HG03565 (cell line): ENCODE results near the gene PNKD.
"Not testable (repeated sequence)": the region's sequence is repeated elsewhere in the genome, so short reads cannot be mapped to it uniquely, and the experiment has no call there.

ENCODE experiments used
- ATAC-seq: cut with Tn5 transposase; IDR thresholded peaks from one replicate; pipeline ENCODE4 v1.9.1; 2021; ENCODE audit warnings: mild to moderate bottlenecking, moderate library complexity; ENCODE audit not compliant: unreplicated experiment

Gene PNKD

GRCh38 chr2:218291318-218292047 lies 21.2 kb downstream of the PNKD start:
- no peak for ATAC-seq

GRCh38 chr2:218292048-218293014 lies 22.0 kb downstream of the PNKD start, which contains the start of gene TMBIM1:
TMBIM1 (minus strand) TSS chr2:218292503; CDS start chr2:218282141, 10,362 bp downstream.
- peak; percentile 67 for ATAC-seq

GRCh38 chr2:218293715-218294429 lies 23.6 kb downstream of the PNKD start:
- no peak for ATAC-seq

GRCh38 chr2:218294430-218295022 lies 24.2 kb downstream of the PNKD start:
- no peak for ATAC-seq

- ATAC-seq: no peak
Measured at GRCh38 chr2:218295029-218295428, 24.7 kb downstream of the PNKD start.

GRCh38 chr2:218296200-218296599 lies 25.9 kb downstream of the PNKD start:
- no peak for ATAC-seq

GRCh38 chr2:218296847-218297246 lies 26.5 kb downstream of the PNKD start:
- no peak for ATAC-seq

GRCh38 chr2:218298314-218298875 lies 28.1 kb downstream of the PNKD start:
- ATAC-seq: no peak

- ATAC-seq: no peak
Measured at GRCh38 chr2:218300141-218300540, 29.8 kb downstream of the PNKD start.

GRCh38 chr2:218301176-218301819 lies 31.0 kb downstream of the PNKD start:
- peak; percentile 72 for ATAC-seq

- no peak for ATAC-seq
Measured at GRCh38 chr2:218305383-218305782, 35.1 kb downstream of the PNKD start.

- no peak for ATAC-seq
Measured at GRCh38 chr2:218306184-218306920, 36.0 kb downstream of the PNKD start.

GRCh38 chr2:218307415-218308090 lies 37.2 kb downstream of the PNKD start:
- no peak for ATAC-seq

GRCh38 chr2:218310853-218311540 lies 40.7 kb downstream of the PNKD start:
- no peak for ATAC-seq

GRCh38 chr2:218311541-218312266 lies 41.4 kb downstream of the PNKD start:
- ATAC-seq: not testable (repeated sequence)

GRCh38 chr2:218312267-218312756 lies 42.0 kb downstream of the PNKD start:
- no peak for ATAC-seq

- no peak for ATAC-seq
Measured at GRCh38 chr2:218313356-218313755, 43.0 kb downstream of the PNKD start.
